Hematopoietic multipotent progenitor cell treated with erythropoietin and hydrocortisone succinate and interleukin-3 and kit ligand, for 6 days (in vitro differentiated cells): ENCODE data around the gene THEM5.

ENCODE experiments used
- DNase-seq: peaks from one replicate; pipeline ENCODE4 v3.0.0-alpha.2; 2015

Gene THEM5

GRCh38 chr1:151816548-151817352, 36.8 kb downstream of the THEM5 start:
- no peak for DNase-seq

- no peak for DNase-seq
These were observed 37.7 kb downstream of the THEM5 start for GRCh38 chr1:151815716-151816327.

GRCh38 chr1:151814971-151815545, 38.5 kb downstream of the THEM5 start:
- no peak for DNase-seq

GRCh38 chr1:151814426-151814825, 39.1 kb downstream of the THEM5 start:
- no peak for DNase-seq

- no peak for DNase-seq
These were observed 40.1 kb downstream of the THEM5 start for GRCh38 chr1:151813271-151813977.

GRCh38 chr1:151811181-151811580, 42.3 kb downstream of the THEM5 start:
- DNase-seq: no peak

- DNase-seq: no peak
These were observed 43.4 kb downstream of the THEM5 start for GRCh38 chr1:151809985-151810556.

GRCh38 chr1:151809290-151809984, 44.1 kb downstream of the THEM5 start:
- no peak for DNase-seq

GRCh38 chr1:151807766-151808165, 45.7 kb downstream of the THEM5 start:
- no peak for DNase-seq

GRCh38 chr1:151807131-151807530, 46.4 kb downstream of the THEM5 start:
- DNase-seq: no peak

- no peak for DNase-seq
These were observed 47.3 kb downstream of the THEM5 start for GRCh38 chr1:151806170-151806569.

- no peak for DNase-seq
These were observed 48.3 kb downstream of the THEM5 start, which contains the start of gene LINGO4 for GRCh38 chr1:151805066-151805820. LINGO4 (minus strand) TSS chr1:151805419; CDS start chr1:151802704, 2,715 bp downstream.

- no peak for DNase-seq
These were observed 49.6 kb downstream of the THEM5 start for GRCh38 chr1:151803915-151804314.

GRCh38 chr1:151803164-151803563, 50.3 kb downstream of the THEM5 start:
- no peak for DNase-seq

- no peak for DNase-seq
These were observed 51.1 kb downstream of the THEM5 start for GRCh38 chr1:151802372-151802771.

GRCh38 chr1:151801846-151802245, 51.7 kb downstream of the THEM5 start:
- DNase-seq: no peak

- DNase-seq: no peak
These were observed 52.1 kb downstream of the THEM5 start for GRCh38 chr1:151801310-151801820.

GRCh38 chr1:151800830-151801229, 52.7 kb downstream of the THEM5 start:
- DNase-seq: no peak

GRCh38 chr1:151799179-151800022, 54.1 kb downstream of the THEM5 start:
- no peak for DNase-seq

- DNase-seq: no peak
These were observed 54.9 kb downstream of the THEM5 start for GRCh38 chr1:151798571-151798970.
